Transverse colon (tissue), 4 donors: ENCODE data around the gene RCAN2. TPM values are rescaled to one million over a fixed set of nuclear protein-coding genes. Genes with fewer than 3 reads are reported as not detected.

Experiments
- DNase-seq: peaks from one replicate; pipeline ENCODE4 v3.0.0-alpha.2; 2019
- H3K27ac ChIP-seq, 4 donors: fragments of 200-600 bp; sonication (generic); 2 replicates each; pipeline ENCODE4 v1.5.1; 2016 to 2018; ENCODE audit warnings: inconsistent platforms in 4 of 4
- H3K27me3 ChIP-seq: fragments of 200-600 bp; sonication (generic); 2 replicates; pipeline ENCODE4 v1.5.1; 2017; ENCODE audit warnings: inconsistent platforms
- H3K36me3 ChIP-seq, 4 donors: fragments of 200-600 bp; sonication (generic); 2 replicates each; pipeline ENCODE4 v1.5.1; 2017 to 2019; ENCODE audit warnings: inconsistent platforms in 4 of 4
- H3K4me1 ChIP-seq, 4 donors: fragments of 200-600 bp; sonication (generic); 2 replicates each; pipeline ENCODE4 v1.5.1; 2017 to 2020; ENCODE audit warnings: inconsistent platforms in 4 of 4
- H3K4me3 ChIP-seq, 4 donors: fragments of 200-600 bp; sonication (generic); 1 replicate in 1 of 4; 2 replicates in 3 of 4; pipeline versions ENCODE4 v1.5.1 to v1.6.1; 2017 to 2019; ENCODE audit warnings: inconsistent platforms in 4 of 4
- H3K9me3 ChIP-seq, 2 donors: fragments of 200-600 bp; sonication (generic); 2 replicates each; pipeline ENCODE4 v1.5.1; 2017 to 2019; ENCODE audit warnings: inconsistent platforms in 2 of 2
- CTCF ChIP-seq, 5 experiments: fragments of 200-600 bp in 3 of 5; fragments of 450-650 bp in 2 of 5; sonication (generic) in 3 of 5; IDR thresholded peaks; 1 replicate in 2 of 5; 2 replicates in 3 of 5; pipeline ENCODE4 v1.5.1; 2016 to 2017; ENCODE audit warnings: antibody characterized with exemption in 5 of 5, inconsistent platforms in 3 of 5, mild to moderate bottlenecking in 2 of 5, moderate library complexity in 1 of 5
- EP300 ChIP-seq: sonication (generic); formaldehyde crosslinking; IDR thresholded peaks from one replicate; pipeline ENCODE4 v1.6.1; 2017; ENCODE audit warnings: antibody characterized with exemption, low read depth
- POLR2A ChIP-seq: fragments of 450-650 bp; IDR thresholded peaks from one replicate; pipeline ENCODE4 v1.6.1; 2016; ENCODE audit warnings: antibody characterized with exemption, mild to moderate bottlenecking, moderate library complexity
- POLR2AphosphoS5 ChIP-seq, 3 donors: sonication (generic); formaldehyde crosslinking; IDR thresholded peaks; one replicate each; pipeline ENCODE4 v1.6.1; 2016; ENCODE audit warnings: antibody characterized with exemption in 3 of 3
- WGBS, 2 donors: methylation state at CpG; one replicate each; pipeline ENCODE4 v1.1.5; 2018; ENCODE audit warnings: low coverage in 1 of 2; 5-methylcytosine and 5-hydroxymethylcytosine counted together
- in situ Hi-C, 4 donors: fragments of 200-750 bp; cut with MboI; loops; one replicate each; pipeline versions ENCODE4 v1.15.0 to v1.15.1; 2017; ENCODE audit warnings: low sequenced_read_pairs in 3 of 4, low pct_ligation_motif_present in 1 of 4, low pct_unique_long_range_greater_than_20kb in 1 of 4
- intact Hi-C: fragments of 100-400 bp; cut with DNase I; formaldehyde crosslinking; loops from one replicate; pipeline ENCODE4 v1.15.1; 2023; ENCODE audit warnings: low total_unique reads
- total RNA-seq, 4 donors: library from RNA; depleted of rRNA; stranded (reverse); fragments of >200 nt; gene quantifications; one replicate each; pipeline ENCODE4 v1.1.0, GENCODE V29; 2016

The RCAN2 gene
- total RNA-seq, 4 donors from 2014 or later: 1.9 to 9.5 (median 7.5) TPM

GRCh38 chr6:46271728-46272127 lies 219.5 kb downstream of the RCAN2 start:
- Histone ChIP-seq H3K9me3 (no peaks in the 10 kb centered on the region), H3K4me1 (no peaks in the 10 kb centered on the region), H3K27me3 (no peaks in the 10 kb centered on the region), H3K4me3 (no peak overlapping the region), H3K27ac (no peak overlapping the region), H3K36me3 (no peaks in the 10 kb centered on the region)
- no peak for DNase-seq
- in situ Hi-C loops (no loop called here), intact Hi-C loops (no loop called here)
- 90 to 92% methylated on average over 3 of the region's 3 CpGs for WGBS, 2 donors
- TF ChIP-seq POLR2AphosphoS5 (IDR thresholded peaks at IDR 0.05): no peak
- no peak for TF ChIP-seq CTCF (IDR thresholded peaks at IDR 0.05)
- TF ChIP-seq EP300: no peak
- no peak for TF ChIP-seq POLR2A

GRCh38 chr6:46271107-46271506 lies 220.1 kb downstream of the RCAN2 start:
- Histone ChIP-seq H3K4me1 (no peaks in the 10 kb centered on the region), H3K9me3 (no peaks in the 10 kb centered on the region), H3K36me3 (no peaks in the 10 kb centered on the region), H3K27me3 (no peaks in the 10 kb centered on the region), H3K4me3 (no peak overlapping the region), H3K27ac (no peak overlapping the region)
- intact Hi-C loops: no loop called here
- no peak for DNase-seq
- no peak for TF ChIP-seq POLR2AphosphoS5 (IDR thresholded peaks at IDR 0.05)
- no peak for TF ChIP-seq POLR2A
- TF ChIP-seq EP300: no peak
- no peak for TF ChIP-seq CTCF (IDR thresholded peaks at IDR 0.05)
- in situ Hi-C loops: no loop called here
- 82 to 91% methylated on average over 3 to 4 of the region's 4 CpGs for WGBS, 2 donors

- in situ Hi-C loops (no loop called here), intact Hi-C loops (no loop called here)
- no peak overlapping the region for H3K4me3 ChIP-seq
- TF ChIP-seq CTCF (IDR thresholded peaks at IDR 0.05) (no peak), POLR2AphosphoS5 (IDR thresholded peaks at IDR 0.05) (no peak)
- H3K27me3 ChIP-seq: no peaks in the 10 kb centered on the region
- H3K36me3 ChIP-seq: no peaks in the 10 kb centered on the region
- H3K4me1 ChIP-seq: no peaks in the 10 kb centered on the region
- H3K27ac ChIP-seq: no peak overlapping the region
- H3K9me3 ChIP-seq: no peaks in the 10 kb centered on the region
- no peak for DNase-seq
- whole genome bisulfite sequencing, 2 donors: 84 to 85% methylated on average over 4 to 7 of the region's 7 CpGs
Observed at GRCh38 chr6:46270336-46270735, 220.9 kb downstream of the RCAN2 start.

GRCh38 chr6:46269447-46270229 lies 221.6 kb downstream of the RCAN2 start:
- intact Hi-C loops: no loop called here
- 83 to 88% methylated on average over 2 to 5 of the region's 5 CpGs for WGBS, 2 donors

More at GRCh38 chr6:46269447-46270229, 221.6 kb downstream of the RCAN2 start:
- no peaks in the 10 kb centered on the region for H3K9me3 ChIP-seq
- TF ChIP-seq POLR2A (no peak), CTCF (IDR thresholded peaks at IDR 0.05) (no peak), EP300 (no peak), POLR2AphosphoS5 (IDR thresholded peaks at IDR 0.05) (no peak)
- DNase-seq: no peak
- H3K4me3 ChIP-seq: no peak overlapping the region
- in situ Hi-C loops: no loop called here
- no peak overlapping the region for H3K27ac ChIP-seq
- H3K36me3 ChIP-seq: no peaks in the 10 kb centered on the region
- H3K27me3 ChIP-seq: no peaks in the 10 kb centered on the region
- no peaks in the 10 kb centered on the region for H3K4me1 ChIP-seq
